Glomerular visceral epithelial cell (primary cell): ENCODE results near the gene SPI1.

Experiments
- DNase-seq: peaks from one replicate; pipeline ENCODE4 v3.0.0-alpha.2; 2016; ENCODE audit errors: extremely low spot score

Gene SPI1

DNA sequence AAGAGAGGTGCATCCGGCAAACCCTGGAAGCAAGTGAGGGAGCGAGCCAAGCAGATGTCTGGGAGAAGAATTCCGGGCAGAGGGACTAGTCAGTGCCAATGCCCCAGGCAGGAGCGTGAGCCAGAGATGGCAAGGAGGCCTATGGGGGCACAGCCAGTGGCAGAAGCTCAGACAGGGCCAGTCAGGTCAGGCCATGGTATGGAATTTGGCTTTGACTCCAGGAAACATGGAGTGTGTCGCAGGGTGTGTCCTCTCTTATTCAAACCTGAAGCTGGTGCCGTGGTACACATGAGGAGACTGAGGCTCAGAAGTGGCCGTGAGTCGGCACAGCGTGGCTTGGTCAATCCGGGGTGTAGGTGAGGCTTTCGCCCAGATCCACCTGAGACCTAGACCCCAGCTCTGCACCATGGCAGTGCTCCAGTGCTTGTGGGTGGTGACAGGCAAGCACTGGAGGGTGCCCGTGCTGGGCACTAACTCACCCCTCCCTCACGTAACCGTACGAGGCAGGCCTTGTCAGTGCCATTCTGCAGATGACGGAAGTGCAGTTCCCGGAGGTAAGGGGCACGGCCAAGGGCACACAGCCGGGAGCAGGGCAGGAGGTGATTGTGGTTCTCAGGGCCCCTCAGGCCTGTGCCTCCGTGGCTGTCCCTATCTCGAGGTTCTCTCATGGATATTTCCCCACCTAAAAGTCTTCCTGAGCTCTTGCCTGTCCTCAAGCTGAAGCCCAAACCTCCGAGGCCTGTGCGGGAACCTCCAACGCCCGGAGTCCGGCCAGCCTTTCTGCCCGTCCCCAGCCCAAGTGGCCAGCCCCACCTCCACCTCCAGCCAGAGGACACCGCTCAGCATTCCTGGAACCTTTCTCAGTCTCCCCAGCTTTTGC lies 10.6 kb upstream of the SPI1 start:
- no peak for DNase-seq

DNA sequence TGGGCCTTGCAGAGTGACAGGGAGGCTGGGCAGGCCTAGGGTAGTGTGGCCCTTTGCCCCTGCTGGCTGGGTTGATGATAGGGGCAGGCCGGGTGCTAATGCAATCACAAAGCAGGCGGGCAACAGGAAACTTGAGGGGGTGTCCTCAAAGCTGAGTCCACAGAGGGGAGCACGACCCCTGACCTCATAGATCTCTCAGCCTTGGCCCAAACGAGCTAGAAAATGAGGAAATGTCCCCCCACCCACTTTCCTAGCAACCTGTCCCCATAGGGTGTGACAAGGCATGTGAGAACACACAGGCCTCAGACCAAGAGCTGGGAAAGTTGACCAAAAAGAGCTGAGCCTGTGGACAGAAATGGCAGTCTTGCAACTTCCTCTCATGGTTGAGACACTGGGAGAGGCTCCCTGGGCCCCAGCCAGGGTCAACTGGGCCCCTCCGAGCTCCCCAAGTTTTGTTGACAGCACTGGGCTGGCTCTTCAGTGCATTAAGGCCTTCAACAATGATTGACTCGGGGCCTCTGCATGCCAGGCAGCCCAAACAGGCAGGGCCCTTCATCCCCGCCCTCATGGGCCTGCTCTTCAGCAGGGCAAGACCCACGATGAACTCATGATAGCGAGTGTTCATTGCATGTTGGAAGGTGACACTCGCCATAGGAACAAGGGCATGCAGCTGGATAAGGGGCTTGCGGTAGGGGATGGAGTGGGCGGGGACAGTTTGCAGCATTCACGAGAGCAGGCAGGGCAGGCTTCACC lies 9.8 kb upstream of the SPI1 start:
- DNase-seq: no peak

DNA sequence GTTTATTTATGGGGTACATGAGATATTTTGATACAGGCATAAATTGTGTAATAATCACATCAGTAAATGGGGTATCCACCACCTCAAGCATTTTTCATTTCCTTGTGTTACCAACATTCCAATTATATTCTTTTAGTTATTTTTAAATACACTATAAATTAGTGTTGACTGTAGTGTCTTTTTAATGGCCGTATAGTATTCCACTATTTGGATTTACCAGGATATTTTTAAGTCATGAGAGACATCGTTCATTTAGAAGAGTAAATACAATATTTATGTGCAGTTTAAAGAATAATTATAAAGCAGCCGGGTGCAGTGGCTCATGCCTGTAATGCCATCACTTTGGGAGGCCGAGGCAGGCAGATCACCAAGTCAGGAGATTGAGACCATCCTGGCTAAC lies 6.2 kb upstream of the SPI1 start:
- DNase-seq: no peak

DNA sequence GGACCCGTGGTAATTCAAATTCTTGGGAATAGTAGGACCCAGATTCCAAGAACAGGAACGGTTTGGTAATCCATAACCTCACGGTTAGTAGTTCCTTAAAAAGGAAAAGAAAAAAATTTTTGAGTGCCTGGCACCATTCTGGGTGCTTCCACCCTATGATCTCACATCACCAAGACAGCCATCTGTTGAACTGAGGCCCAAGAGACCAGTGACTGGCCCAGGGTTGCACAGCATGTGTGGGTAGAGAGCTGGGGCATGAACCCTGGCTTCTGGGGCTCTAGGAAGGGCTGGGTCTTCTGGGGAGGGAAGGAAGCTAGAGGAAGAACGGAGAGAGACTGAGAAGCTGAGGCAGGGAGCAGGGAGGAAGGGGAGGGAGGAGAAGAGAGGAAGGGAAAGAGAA lies 4.7 kb upstream of the SPI1 start:
- DNase-seq: no peak

DNA sequence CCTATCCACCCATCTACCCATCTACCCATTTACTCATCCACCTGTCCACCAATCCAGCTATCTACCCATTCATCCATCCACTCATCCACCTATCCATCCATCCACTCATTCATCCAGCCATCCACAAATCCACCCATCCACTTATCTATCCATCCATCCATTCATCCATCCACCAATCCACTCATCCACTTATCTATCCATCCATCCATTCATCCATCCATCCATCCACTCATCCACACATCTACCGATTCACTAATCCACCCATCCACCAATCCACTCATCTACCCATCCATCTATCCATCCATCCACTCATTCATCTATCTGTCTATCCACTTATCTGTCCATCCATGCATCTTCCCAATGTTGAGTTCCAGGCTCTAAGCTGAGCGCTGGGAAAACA lies 1.7 kb upstream of the SPI1 start:
- no peak for DNase-seq

DNA sequence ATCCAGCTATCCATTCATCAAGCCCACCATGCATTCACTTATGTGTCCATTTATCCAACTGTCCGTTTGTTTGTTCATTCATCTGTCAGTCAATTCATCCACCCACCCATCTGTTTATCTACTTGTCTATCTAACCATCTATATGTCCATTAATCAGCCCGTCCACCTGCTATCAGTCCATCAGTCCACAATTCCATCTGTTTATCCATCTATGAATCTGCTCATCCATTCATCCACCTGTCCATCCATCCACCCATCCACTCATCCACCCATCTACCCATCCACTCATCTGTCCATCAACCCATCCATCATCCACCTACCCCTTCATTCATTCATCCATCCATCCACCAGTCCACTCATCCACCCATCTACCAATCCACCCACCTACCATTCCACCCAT lies 970 bp upstream of the SPI1 start:
- no peak for DNase-seq

DNA sequence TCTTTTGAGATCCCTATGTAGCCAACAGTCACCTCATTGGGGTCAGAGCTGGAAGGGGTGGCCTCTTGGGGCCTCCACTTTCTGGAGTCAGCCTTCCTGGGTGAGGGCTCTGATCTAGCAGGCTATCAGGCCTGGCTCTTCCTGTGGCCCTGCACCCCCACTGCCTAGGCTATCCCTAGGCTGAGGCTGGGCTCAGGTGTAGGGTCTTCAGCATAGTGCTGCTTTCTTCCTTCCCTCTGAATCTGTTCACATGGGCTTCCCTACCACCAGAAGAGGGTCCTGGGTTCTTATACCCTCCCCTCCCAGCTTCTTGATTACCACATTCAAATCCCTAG lies 456 bp upstream of the SPI1 start:
- no peak for DNase-seq

DNA sequence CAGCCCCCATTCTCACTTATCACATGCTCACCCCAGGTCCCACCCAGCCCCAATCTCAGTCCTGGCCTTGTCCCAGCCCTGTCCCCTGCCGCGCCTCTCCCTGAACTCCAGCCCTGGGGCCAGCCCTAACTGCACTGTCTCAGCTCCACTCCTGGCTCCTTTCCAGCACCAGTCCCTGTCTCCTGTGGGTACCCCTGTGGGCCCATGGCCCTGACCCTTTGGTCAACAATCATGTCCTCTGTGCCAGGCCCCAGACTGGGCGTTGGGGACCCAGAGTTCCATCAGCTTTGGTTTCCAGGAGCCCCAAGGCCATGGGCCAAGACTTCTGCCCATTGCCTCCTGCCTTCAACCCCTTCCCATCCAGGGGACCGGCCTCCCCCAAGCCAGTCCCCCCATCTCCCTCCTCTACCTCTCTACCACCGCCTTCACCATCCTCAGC lies 757 bp downstream of the SPI1 start:
- no peak for DNase-seq

DNA sequence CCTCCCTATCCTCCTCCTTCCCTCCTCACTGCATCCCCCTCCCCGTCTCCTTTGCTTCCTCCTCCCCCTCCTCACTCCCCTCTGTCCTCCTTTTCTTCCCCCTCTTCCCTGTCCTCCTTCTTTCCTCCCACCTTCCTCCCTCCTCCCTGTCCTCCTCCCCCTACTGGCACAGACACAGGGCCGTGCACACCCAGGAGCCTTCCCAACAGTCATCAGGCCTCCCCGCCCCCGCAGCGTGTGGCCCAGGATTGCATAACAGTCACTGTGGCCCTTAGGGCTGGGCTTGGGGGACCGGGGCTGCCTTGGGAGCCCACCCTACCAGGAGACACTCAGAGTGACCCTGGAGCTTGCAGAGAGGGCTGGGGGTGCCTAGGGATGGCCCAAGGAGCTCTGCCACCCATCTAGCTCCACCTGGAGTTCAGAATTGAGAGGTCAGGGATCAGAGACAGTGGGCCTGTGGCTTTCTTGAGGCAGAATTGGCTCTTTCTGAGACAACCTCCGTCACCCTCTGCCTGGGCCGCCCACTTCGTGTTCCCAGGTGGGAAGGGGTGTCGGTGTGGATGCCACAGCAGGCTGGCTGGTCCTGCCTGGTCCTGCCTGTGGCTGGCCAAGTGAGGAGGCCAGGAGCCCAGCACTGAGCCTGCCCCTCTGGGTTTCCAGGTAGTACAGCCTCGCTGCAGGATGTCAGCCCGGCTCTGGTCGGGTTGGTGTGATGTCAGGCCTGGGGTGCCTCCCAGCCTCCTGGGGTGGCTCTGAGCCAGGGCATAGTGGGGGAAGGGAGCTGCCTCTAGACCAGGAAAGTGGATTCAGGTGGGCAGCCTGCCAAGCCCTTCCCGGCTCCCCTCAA lies 1.6 kb downstream of the SPI1 start:
- DNase-seq: no peak

DNA sequence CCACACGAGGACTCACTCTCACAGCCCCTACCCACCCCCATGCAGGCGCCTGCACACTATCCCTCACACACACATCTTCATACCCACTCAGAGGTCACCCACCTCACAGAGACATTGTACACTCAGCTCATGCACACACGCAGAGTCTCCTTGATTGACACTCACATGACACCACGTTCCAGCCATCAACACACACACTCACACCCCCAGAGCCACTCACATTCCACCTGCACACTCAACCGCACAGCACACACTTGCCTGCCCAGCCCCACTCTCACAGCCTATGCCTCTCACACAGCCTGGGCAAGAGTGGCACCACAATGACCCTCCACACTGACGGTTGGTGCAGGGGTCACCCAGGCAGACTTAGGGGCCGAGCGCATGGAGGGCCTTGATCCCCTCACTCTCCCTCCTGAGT lies 2.2 kb downstream of the SPI1 start:
- DNase-seq: peak; percentile 23

DNA sequence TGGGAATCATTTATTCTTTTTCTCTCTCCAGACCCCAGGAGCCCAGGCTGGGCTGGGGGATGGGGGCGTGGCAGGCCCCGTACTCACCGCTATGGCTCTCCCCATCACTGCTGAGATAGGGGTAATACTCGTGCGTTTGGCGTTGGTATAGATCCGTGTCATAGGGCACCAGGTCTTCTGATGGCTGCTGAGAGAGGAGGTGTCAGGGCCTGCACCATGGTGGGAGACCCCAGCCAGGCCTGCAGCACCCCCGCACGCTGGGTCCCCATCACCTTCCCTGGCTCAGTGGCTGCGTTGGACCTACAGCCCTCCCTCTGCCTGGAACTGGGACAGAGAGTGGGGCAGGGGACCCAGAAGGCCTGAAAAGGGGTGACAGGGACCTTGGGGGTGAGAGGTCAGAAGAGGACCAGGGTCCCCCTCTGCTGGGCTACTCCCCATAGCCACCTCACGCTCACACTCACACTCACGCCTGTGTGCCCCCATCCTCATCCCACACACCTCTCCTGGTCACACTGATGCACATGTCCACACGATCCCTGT lies 2.7 kb downstream of the SPI1 start:
- no peak for DNase-seq

DNA sequence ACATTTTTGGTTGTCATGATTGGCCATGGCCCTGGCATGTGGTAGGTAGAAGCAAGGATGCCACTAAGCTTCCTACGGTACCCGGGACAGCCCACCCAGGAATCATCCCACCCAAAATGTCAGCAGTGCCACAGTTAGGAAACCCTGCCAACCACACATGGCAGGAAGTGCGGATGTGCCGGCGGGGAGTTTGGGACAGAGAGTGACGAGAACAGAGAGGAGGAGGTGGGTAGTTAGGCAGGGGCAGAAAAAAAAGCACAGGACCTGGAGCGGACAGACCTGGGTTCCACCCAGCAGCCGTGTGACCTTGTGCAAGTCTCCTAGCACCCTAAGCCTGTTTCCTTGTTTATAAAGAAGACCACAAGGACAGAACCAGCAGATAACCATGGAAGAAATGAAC lies 3.3 kb downstream of the SPI1 start:
- no peak for DNase-seq

DNA sequence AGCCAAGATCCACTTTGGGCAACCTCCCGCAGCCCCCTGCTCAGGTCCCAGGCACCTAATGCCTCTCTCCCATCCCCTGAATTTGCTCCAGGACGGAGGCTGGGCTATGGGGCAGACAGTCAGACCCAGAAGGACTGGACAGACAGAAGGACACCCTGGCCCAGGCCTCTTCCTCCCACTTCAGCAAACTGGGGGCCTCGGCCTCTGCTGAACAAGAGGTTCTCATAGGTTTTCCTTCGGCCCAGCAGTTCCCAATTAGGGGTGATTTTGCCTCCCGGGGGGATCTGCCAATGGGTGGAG lies 3.7 kb downstream of the SPI1 start:
- no peak for DNase-seq

DNA sequence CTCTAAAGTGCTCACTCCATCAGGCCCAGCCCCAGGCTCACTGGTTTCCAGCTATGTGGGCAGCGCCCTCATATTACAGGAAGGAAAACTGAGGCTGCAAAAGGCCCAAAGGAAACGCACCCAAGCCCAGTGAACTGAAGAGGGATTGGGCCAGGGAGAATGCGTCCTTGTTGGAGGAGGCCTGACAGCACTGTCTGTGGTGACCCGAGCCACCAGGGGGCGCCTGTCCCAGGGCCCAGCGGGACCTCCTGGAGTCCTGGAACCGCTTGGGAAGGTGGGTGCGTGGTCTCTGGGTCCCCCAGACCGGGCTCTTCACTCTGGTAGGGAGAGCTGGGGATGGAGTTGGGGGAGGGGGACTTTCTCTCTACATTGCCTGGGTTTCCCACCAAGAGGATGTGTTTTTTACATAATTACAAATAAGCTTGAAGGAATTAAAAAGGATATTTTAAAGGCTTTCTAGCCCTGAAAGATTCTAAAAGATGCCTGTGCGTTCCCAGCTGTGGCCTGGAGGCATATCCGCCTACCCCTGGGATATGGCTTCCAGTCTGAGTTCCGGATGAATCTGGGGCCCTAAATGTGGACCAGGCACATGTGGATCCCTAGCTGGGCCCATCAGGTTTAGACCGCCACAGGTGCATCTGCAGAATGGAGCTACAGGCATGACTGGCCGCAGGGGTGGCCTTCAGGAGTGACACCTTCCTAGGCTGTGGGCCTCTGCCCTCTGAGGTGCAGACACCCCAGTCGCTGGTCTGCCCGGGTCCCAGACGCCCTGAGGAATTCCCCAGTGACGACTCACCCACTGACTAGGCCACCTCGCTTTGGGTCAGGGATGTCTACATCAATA lies 4.2 kb downstream of the SPI1 start:
- peak; percentile 75 for DNase-seq

DNA sequence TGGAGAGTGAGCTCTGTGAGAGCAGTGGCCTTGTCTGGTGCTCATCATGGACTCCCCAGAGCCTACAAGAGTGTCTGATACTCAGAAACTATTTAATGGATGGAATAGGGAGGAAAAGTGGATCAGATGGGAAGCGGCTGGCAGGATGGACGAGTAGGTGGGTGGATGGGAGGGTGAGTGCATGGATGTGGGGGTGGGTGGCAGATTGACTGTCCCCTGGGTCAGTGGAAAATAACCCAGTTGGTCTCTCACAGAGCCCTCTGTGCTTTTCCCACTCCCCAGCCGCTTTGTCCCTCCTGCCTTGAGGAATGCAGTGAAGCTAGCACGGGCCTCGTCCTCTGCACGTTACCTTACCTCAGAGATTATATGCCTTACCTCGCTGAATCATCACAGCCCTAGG lies 5.9 kb downstream of the SPI1 start:
- no peak for DNase-seq

DNA sequence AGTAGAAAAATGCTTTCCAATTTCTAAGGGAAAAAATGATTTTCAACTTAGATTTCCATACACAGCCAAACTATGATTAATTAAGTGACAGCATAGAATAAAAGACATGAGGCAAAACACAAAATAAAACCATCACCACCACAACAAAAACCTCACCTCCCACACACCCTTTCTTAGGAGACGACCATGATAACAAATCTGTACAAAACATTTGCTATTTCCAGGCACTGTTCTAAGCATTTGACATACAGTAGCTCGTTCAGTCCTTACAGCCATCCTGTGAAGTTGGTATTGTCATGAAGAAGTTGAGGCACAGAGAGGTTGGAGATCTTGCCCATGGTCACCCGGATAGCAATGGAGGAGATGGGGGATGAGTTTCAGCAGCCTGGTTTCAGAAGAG lies 8.7 kb downstream of the SPI1 start:
- DNase-seq: no peak

DNA sequence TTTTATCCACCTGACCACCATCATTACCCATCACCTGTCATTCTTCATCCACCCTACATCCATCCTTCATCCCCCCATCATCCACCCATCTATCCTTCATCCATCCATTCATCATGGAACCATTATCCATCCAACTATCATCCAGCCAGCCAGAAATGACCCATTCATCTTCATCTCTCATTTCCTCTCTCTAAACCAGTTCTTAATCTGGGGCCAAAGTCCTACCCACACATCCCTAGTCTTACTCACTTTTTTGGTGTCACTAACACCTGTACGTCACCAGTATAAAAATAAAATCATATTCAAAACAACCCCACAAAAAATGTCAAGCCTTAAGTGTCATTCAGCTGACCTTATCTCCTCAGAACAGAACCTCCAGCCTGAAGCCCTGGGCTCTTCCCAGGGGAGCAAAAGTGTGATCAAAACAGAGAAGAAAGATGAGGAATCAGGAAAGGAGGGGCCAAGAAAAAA lies 12.3 kb downstream of the SPI1 start:
- DNase-seq: no peak

DNA sequence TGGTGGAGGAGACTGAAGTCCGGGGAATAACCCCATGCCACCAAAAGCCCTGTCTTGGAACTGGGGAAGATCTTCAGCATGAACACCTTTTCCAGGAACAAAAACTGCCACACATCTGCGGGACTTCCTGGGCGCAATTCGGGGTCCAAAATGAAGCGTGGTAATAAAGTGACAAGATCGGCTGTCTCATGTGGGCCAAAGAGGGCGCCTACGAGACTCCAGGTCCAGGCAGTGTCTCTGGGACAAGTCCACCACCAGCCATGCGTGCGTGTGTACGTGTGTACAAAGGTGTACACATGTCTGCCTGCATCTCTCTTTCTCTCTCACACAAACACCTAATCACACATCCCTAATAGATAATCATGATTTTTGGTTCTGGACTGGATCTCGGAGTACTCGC lies 16.9 kb downstream of the SPI1 start:
- DNase-seq: no peak

DNA sequence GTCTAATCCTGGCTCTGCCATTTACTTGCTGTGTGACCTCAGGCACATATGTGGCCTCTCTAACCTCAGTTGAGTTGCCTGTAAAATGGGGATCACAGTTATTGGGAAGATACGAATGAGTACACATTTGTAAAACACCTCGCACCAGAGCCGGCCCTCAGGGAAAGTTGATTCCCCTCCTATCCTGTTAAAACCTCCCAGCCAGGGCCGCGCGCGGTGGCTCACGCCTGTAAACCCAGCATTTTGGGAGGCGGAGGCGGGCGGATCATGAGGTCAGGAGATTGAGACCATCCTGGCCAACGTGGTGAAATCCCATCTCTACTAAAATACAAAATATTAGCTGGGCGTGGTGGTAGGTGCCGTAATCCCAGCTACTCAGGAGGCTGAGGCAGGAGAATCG lies 18.0 kb downstream of the SPI1 start:
- no peak for DNase-seq

DNA sequence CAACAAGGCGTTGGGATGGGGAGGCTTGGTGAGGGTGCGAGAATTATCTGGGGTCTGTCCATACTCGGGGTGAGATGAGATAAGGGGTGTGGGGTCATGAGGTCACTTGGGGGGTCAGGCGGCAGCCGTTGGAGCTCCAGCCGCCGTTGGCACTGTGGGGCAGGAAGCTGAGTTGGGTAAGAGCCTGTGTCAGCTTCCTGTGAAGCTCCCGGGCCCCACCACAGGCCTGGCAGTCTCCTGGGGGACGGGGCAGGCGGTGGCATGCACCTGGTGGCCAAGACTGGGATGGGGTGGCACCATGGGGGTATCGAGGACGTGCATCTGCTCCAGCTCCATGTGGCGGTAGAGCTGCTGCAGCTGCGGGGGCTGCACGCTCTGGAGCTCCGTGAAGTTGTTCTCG lies 18.8 kb downstream of the SPI1 start:
- no peak for DNase-seq

DNA sequence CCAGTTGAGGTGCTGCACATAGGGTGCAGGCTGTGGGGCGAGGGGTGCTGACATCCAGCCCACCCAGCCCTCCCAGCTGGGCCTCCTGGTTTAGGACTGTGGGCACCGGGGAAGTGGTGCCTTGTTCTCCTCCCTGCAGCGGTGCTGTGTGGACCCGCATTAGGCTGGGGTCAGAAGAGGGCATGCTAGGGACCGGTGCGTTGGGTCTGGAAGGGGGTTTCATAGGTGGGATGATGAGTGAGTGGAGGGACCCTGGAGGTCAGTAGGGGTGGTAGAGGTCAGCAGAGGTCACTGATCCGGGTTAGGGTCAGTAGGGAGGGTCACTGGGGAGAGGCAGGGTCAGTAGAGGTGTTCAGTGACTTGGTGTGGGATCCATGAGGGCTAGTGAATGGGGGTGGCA lies 19.2 kb downstream of the SPI1 start:
- DNase-seq: no peak

DNA sequence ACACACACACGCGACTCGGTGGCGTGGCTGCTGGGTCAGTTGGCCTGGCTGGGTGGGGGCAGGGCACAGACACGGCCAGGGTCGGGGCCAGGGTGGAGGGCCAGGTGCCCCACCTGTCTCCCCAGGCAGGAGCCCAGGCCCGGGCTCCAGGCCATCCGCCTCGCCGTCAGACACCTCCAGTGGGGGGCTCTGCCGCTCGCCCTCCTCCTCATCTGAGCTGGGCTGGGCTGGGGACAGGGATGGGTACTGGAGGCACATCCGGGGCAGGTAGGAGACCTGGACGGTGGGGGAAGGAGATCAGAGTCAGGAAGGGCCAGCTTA lies 19.7 kb downstream of the SPI1 start:
- DNase-seq: no peak
